OCI-LY1 (cell line): ENCODE data around the gene PDE4D.

Experiments
- EZH2 ChIP-seq: fragments of 200-600 bp; sonication (generic), shearing (Covaris generic); IDR thresholded peaks from 2 replicates; pipeline ENCODE4 v1.8.0; 2017; ENCODE audit warnings: borderline replicate concordance, mixed run types, mild to moderate bottlenecking, antibody characterized with exemption, low read length, moderate library complexity, mixed read lengths
- TF ChIP-seq, protein P1 (sequence below): fragments of 200-600 bp; sonication (generic), shearing (Covaris generic); IDR thresholded peaks from 2 replicates; pipeline ENCODE4 v1.5.1; 2017; ENCODE audit warnings: mild to moderate bottlenecking, antibody characterized with exemption, low read length, moderate library complexity, mixed read lengths

GRCh38 chr5:59177644-59178043 is 715.9 kb downstream of the PDE4D start:
- TF ChIP-seq, protein P1, sequence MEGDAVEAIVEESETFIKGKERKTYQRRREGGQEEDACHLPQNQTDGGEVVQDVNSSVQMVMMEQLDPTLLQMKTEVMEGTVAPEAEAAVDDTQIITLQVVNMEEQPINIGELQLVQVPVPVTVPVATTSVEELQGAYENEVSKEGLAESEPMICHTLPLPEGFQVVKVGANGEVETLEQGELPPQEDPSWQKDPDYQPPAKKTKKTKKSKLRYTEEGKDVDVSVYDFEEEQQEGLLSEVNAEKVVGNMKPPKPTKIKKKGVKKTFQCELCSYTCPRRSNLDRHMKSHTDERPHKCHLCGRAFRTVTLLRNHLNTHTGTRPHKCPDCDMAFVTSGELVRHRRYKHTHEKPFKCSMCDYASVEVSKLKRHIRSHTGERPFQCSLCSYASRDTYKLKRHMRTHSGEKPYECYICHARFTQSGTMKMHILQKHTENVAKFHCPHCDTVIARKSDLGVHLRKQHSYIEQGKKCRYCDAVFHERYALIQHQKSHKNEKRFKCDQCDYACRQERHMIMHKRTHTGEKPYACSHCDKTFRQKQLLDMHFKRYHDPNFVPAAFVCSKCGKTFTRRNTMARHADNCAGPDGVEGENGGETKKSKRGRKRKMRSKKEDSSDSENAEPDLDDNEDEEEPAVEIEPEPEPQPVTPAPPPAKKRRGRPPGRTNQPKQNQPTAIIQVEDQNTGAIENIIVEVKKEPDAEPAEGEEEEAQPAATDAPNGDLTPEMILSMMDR = no peak
- TF ChIP-seq EZH2 = no peak
